CD4-positive, alpha-beta T cell treated with Interleukin-6 at 100 ng/mL for 8 hours (primary cell): ENCODE measurements around the gene RABGAP1L.
"Not testable (repeated sequence)": the region's sequence is repeated elsewhere in the genome, so short reads cannot be mapped to it uniquely, and the experiment has no call there.

Experiments used
- DNase-seq: peaks from one replicate; pipeline ENCODE4 v3.0.0-alpha.2; 2020; ENCODE audit warnings: mixed read lengths, low spot score

Gene RABGAP1L

DNA sequence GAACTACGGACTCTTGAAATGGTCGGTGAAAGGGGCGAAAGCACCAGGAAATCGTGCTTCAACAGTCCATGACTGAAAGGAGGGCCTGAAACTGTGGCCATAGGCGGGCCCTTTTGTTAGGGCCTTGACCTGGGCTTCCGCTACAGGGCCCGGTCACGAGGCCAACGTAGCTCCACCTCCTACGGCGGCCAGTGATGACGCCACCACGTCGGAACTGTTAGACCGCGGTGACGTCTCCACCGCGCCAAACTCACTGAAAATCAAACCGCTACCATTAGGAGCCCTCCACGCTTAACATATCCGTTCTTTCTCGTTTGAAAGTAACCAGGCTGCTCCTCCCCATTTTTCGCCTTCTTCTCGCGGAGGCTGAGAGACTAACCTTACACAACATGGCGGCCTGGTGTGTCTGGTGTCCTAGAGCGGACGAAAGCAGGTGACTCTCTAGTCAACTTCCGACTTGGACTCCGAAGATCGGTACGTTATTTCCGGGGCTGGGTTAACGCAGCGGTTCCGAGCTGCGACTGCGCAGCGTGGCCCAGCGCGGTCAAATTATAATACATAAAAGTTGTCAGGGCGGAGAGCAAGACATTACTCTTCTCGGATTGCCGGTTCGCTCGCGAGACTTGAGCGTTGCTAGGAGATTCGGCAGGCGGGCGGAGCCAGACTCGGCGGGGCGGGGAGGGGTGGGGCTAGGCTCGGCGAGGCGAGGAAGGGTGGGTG, 840.1 kb downstream of the RABGAP1L start:
- DNase-seq, result peak; percentile 98

DNA sequence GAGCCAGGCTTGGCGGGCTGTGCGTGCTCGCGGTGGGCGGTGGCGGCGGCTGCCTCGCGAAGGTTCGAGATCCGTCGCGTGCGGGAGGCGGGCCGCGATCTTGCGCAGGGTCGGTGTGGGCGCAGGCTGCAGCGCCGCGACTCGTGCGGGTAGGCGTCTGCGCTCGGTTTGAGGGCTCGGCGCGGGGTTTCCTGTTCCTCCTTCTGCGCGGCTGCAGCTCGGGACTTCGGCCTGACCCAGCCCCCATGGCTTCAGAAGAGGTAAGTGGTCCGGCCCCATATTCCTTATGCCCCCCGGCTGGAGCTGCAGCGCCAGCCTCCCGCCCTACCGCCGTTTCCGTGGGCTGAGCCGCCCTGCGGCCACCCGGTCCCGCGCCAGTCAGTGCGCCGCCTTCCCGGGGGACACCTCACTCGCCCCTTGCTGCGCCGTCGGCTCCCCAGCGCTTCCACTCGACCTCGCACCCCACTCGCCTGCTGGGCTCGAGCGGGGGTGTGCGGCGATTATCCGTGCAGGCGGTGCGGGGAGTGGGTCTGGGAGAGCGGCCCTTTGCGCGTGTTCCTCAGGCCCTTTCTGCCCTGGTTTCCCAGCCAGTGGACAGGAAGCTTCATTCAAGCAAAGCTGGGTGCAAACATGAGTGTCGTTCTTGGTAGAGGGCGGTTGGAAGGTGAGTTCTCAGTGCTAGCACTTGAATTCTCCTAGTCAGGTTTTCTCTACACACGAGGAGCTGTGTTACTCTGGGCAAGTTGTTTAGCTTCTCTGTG, 840.8 kb downstream of the RABGAP1L start, which contains the start of gene CACYBP:
Gene CACYBP, plus strand, starts transcription at position 12 of the 761 bp plus-strand sequence. Its CDS starts 234 bp downstream, at position 246.
- DNase-seq, result peak; percentile 31

- no peak for DNase-seq
Measured at GRCh38 chr1:175000697-175001187, 841.4 kb downstream of the RABGAP1L start.

DNA sequence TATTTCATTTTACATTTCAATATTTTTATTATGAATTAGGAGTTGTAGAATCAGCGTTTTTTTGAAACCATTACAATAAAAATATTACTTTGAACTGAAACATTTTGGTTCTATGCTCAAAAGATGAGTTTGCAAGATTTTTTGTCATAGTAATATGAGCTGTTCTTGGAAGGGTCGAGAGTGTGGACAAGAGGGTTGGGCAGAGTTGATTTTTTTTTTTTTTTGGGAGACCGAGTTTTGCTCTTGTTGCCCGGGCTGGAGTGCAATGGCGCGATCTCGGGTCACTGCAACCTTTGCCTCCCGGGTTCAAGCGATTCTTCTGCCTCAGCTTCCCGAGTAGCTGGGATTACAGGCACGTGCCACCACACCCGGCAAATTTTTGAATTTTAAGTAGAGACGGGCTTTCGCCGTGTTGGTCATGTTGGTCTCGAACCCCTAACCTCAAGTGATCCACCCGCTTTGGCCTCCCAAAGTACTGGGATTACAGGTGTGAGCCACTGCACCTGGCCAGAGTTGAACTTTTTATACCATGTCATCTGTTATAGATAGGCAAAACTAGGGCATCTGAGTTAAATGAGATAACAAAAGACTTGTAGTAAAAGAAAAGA, 843.7 kb downstream of the RABGAP1L start:
- DNase-seq, result no peak

- no peak for DNase-seq
Measured at GRCh38 chr1:175003521-175003920, 844.2 kb downstream of the RABGAP1L start.

DNA sequence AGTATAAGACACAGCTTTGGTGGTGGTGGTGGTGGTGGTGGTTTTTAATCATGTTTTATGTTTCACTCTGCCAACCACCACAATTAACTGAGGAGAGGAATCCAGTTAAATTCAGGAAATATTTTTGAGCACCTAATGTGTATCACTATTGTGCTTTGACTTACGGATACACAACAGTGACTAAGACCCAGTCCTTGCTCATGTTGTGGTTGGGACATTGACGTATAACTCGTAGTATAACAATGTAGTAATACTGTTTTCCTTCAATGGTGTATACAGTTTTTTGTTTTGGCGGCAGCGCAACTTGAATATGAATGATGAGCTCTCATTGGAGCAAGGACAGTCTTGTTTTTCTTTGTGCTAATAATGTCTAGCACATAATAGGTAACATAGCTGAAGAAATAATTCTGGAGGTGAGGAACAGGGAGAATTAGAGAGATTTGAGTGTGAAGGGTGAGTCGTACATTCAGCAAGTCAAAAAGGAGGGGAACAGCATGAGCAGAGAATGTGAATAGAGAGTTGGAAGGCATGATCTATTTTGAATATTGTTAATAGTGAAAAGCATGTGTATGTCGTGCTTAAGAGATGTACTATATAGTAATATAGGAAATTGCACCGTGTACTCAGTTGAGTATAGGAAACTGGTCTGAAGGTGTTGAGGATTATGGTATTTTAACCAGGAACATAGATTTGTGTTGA, 845.9 kb downstream of the RABGAP1L start:
- DNase-seq, result no peak

- no peak for DNase-seq
Measured at GRCh38 chr1:175009532-175009931, 850.2 kb downstream of the RABGAP1L start.

DNA sequence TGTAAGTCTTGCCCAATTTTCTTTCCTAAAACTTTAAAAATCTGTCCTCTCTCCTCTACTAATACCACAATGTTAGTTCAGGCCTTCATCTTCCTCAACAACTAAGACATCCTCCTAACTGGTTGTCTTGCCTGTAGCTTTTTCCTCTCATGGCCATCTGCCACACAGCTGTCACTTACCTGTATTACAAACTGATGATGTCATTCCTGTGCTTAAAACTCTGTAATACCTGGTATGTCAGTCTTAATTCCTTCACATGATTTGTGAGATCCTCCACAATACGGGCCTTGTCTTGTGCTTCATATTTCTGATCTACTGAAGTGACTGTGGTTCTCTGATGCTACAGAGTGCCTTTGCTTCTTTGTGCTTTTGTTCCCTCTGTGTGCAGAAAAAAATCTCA, 854.1 kb downstream of the RABGAP1L start:
- DNase-seq, result no peak

DNA sequence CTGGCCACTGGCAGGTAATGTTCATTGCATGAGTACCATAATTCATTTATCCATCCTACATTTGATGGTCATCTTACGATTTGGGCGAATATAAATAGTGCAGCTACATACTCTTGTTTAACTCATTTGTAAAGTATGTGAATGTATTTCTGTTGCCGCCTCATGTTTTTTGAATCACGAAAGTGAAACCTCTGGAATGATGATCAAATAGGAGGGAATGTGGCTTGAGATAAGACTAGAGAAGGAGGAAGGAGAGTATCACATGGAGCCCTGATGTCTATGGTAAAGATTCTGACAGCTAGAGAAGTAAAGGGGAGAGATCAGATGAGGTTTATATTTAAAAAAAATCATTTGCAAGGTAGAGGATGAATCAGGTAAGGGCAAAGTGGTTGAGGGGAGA, 855.9 kb downstream of the RABGAP1L start:
- DNase-seq, result no peak

DNA sequence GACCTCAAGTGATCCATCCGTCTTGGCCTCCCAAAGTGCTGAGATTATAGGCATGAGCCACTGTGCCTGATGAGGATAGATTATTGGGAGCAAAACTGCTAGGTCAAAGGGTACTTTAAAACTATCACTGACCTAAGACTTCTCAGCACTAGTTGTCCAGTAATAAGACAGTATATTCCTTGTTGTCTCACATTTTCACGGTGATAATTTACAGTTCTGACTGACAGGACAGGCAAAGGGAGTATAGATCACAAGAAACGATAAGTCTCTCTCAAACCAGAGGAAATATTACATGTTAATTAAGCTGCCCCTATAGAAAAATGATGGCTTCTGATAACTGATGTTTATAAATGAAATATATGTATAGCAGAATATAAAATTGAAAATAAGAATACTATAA, 860.2 kb downstream of the RABGAP1L start:
- no peak for DNase-seq

DNA sequence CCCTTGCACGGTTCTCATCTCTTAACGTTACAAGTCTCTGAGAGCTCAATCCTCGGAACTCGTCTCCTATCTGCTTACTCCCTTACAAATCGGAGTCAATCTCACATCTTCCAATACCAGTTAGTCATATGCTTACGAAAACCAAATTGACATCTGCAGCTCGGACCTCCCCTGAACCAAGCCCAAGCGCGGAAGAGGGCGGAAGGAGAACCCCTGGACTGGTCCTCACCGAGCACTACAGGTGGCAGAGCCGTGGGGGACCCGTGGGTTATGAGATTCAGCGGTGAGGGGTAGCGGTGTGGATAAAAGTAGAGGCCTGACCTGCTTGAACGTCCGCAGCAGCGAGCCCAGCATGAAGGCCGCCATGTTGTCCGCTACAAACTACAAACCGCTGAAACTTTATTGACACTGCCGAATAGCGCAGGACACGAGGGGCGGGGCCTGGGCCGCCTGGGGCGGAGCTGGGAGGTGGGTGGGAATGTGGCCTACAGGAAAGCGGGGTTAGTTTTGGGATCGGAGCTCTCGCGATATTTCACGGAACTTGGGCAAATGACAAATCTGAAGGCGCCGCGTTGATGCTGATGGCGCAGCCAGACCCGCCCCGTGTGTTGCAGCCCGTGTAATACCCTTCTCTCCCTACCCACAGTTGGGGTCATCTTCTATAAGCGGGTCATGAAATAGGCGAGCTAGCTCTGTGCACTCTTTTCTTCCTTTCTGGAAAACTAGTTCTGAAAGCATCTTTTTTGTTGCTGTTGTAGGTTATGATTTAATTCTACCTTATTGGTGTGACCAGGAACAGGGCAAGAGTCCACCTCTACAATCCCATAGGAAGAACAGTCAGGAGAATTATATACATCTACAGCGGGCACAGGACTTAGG, 864.0 kb downstream of the RABGAP1L start, which contains the start of gene MRPS14:
Gene MRPS14, minus strand, starts transcription at position 383 of the 879 bp plus-strand sequence. Its CDS starts 17 bp downstream, at position 366.
- peak; percentile 97 for DNase-seq

DNA sequence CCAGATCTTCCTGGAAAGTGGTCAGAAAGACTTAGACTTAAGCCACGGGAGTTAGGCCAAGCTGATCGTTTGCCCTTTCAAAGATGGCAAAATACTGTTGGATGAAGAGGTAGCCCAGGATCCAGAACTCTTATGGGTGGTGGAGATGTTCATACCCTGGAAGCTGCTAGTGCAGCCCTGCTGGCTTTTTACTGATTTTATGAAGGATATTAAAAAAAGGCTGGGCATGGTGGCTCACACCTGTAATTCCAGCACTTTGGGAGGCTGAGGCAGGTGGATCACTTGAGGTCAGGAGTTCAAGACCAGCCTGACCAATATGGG, 864.6 kb downstream of the RABGAP1L start:
- not testable (repeated sequence) for DNase-seq

GRCh38 chr1:175024773-175025172, 865.5 kb downstream of the RABGAP1L start:
- no peak for DNase-seq

DNA sequence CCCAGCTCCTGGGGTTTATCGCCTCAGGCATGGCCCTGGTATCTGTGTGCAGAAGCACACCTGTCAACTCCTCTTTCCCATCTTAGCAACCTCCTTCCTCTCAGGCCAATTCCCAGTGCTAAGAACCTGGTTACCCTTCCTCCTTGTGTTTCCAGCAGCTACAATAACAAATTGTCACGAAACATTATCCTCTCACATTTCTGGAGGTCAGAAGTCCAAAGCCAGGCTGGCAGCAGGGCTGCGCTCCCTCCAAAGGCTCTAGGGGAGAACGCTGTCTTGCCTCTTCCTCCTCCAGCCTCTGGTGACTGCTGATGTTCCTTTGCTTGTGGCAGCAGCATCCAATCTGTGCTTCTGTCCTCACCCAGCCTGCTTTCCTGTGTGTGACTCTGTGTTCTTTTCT, 874.6 kb downstream of the RABGAP1L start:
- DNase-seq, result no peak

- no peak for DNase-seq
Measured at GRCh38 chr1:175034775-175035174, 875.5 kb downstream of the RABGAP1L start.

DNA sequence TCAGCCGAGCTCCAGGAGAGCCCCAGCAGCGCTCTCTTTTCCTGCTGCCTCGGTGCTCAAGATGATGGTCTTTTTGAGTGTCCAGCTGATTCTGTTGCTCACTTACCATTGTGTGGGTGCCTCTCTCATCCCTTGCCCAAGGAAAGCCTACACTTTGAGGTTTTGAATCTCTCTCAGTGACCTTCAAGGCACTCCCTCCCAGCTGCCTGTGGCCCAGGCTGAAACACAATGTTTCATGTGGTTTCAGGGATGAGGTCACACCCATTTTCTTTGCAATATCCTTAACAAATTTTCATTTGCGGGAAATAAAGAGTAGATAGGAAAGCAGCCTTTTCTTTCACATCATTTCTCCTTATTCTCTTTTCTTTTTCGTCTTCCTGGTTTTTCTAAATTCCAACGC, 876.5 kb downstream of the RABGAP1L start:
- no peak for DNase-seq

DNA sequence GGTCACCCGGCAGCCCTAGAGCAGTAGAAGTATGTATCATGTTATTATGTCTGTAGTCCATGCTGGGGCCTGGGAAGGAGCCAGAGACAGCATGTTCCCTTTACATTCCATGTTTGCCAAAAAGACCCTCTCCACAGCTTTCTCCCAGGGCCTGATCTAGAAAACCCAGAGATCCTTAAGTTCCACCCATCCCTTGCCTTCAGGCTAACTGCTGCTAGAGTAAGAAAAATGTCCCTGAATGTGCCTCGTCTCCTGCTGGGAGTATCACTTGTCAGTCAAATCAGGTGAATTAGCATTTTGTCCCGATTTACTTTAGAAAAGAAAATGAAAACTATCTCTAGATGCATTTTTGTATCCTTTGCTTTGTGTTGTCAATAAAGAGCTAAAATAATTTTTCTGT, 877.2 kb downstream of the RABGAP1L start:
- DNase-seq, result no peak

- DNase-seq, result no peak
Measured at GRCh38 chr1:175037416-175037815, 878.1 kb downstream of the RABGAP1L start.

GRCh38 chr1:175040324-175040879, 881.1 kb downstream of the RABGAP1L start:
- DNase-seq, result no peak

DNA sequence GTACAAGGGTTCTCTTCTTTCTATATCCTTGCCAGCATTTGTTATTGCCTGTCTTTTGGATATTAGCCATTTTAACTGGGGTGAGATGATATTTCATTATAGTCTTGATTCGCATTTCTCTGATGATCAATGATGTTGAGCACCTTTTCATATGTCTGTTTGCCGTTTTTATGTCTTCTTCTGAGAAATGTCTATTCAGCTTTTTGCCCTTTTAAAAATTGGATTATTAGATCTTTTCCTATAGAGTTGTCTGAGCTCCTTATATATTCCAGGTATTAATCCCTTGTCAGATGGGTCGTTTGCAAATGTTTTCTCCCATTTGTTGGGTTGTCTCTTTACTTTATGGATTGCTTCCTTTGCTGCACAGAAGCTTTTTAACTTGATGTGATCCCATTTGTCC, 883.3 kb downstream of the RABGAP1L start:
- no peak for DNase-seq

DNA sequence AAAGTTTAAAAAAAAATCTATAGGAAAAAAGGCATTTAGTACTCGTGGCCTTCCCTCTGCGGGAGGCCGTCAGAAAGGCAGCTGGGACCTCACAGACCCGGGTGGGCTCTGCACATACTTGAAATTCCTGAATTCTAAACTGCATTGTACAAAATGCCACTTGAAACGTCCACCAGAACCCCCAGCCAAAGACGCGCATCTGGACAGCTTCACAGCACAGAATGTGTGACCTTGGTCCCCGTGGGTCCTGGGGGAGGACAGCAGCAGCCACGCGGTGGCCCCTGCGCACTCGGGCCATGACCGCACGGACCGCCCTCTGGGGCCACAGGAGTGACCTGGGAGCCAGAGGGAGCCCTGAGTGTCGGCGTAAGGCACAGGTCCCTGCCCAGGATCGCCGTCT, 884.5 kb downstream of the RABGAP1L start:
- no peak for DNase-seq
